ENCODE measurements around the gene ANKLE2.
A peak's percentile ranks its signal among the peaks of the same experiment; 100 is the strongest.
"Not testable (repeated sequence)": the region's sequence is repeated elsewhere in the genome, so short reads cannot be mapped to it uniquely, and the experiment has no call there.

Gene ANKLE2

DNA sequence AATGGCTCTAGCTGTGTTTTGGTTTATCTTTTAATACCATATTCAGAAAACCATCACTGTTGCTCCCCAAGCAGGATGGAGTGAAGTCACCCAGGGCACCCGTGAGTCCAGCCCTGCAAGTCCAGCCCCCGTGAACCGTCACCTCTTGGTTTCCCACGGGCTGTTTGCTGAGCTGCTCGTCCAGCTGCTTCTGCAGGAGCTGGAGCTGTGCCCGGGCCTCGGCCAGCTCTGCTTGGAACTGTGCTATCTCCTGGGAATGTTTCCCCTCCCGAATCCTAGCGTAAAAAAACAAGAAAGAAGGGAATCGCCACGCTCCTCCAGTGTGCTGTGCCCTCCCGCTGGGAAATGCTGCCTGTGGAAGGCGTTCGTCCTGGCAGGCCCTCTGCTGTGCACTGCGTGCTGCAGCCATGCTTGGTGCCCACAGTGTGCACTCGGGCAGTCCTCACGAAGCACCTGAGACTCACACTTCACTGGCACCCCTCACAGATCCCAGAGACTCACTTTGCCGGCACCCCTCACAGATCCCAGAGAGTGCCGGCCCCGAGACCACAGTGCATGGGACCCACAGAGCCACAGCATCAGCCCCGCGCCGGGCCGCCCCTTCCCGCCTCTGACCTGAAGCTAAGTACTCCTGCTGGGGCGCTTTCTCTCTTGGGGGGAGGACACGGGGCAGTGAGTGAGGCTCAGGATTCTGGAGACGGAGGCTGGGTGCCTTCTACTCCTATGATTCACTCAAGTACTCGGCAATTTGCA is 15.4 kb upstream of the ANKLE2 start:
- no peak for DNase-seq

DNA sequence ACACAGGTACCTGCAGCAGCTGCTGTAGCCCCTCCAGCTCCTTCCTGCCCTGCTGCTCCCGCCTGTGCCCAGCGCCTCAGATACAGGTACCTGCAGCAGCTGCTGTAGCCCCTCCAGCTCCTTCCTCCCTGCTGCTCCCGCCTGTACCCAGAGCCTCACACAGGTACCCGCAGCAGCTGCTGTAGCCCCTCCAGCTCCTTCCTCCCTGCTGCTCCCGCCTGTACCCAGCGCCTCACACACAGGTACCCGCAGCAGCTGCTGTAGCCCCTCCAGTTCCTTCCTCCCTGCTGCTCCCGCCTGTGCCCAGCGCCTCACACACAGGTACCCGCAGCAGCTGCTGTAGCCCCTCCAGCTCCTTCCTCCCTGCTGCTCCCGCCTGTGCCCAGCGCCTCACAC is 14.6 kb upstream of the ANKLE2 start:
- DNase-seq = not testable (repeated sequence)

DNA sequence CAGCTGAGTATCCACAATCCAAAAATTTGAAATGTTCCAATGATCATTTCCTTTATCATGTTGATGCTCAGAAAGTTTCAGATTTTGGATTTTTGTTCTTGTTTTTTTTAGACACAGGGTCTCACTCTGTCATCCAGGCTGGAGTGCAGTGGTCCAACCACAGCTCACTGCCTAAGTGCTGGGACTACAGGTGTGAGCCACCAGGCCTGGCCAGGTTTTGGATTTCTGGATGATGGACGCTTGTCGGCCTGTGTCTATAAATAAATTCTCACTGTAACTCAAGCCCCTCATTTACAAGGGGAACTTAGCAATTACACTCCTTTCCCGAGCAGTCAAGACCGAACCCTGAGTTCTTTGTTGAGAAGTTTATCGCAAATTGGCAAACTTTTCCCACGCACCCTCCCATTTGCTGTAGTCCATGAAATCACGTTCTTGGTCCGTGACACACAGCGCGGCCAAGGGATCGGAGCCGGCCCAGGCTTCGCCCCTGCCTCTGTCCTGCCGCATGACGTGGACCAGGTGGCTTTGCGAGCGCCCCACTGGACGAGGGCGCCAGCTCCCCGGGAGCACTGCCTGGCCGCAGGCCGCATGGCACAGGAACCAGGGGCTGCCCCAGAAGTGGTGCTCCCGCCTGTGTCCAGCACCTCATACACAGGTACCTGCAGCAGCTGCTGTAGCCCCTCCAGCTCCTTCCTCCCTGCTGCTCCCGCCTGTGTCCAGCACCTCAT is 14.0 kb upstream of the ANKLE2 start:
- DNase-seq = no peak

DNA sequence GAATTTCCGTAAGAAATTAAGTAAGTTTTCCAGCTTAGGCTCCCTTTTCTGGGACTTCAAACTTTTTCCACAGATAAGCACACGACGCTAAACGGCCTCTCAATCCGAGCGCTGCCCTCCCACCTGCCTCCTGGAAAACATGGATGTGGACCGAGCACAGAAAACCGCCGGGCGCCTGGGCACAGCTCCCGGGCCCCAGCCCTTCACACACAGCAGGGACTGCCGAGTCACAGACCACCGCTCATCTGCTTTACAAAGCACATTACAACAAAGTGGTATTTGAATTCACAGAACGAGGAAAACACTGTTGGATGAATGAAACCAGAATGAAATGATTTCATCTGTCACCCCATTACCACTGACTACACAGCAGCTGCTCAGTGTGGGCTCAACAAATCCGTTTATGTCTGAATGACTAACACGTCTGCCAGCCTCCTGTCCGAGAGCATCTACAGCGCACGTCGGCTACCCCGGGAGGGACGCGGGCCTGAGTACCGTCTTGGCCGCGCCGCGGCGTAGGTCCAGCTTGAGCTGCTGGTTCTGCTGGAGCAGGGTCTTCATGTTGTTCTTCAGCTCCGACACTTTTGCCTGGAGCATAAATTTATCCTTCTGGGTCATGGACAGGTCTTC is 13.1 kb upstream of the ANKLE2 start:
- no peak for DNase-seq

DNA sequence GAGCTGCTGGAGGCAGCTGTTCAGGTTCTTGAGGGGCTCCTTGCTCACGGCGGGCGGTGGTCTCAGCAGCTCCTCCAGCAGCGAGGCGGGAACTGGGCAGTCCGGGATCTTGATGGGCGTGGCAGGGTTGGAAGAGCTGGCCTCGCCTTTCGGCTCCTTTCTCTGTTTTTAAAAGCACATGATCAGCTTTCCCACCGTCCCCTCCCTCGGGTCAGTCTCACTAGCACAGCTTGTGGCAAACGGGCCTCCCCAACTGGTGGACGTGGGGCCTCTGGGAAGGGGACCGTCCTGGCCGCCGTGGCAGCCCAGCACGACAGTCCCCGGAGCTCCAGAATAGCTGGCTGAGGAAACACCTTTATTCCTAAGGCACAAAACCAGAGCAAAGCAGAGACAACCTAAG is 12.5 kb upstream of the ANKLE2 start:
- no peak for DNase-seq

DNA sequence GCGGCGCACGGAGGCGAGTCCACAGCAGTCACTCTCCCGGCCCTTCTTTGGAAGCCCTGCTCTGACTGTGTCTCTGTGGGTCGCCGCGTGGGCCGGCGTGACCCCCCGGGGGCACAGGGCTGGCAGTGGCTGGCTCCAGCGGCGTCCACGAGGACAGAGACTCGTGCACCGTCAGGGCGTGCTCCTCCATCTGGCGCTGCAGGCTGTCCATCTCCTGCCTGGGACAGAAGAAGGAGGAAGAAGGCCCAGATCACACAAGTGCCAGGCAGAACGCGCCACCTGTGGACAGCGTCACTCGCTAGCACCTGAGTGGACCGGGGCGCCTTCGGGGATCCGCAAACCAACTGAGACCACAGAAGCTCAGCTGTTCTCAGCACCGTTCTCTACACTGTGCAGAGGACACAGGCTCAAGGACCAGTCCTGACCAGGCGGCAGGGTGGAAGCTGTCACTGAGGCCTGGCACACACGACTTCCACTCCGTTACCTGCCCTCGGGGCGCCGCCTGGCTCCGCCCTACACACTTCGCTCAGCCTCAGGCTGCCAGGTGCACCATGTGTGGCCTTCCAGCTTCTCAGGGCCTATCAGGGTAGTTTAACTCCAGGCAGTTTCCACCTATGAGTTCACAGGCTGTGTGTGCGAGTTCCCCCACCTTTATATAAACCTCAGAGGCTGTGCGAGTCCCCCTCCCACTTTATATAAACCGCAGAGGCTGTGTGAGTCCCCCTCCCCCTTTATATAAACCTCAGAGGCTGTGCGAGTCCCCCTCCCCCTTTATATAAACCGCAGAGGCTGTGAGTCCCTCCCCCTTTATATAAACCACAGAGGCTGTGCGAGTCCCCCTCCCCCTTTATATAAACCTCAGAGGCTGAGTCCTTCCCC is 11.7 kb upstream of the ANKLE2 start:
- DNase-seq = no peak

DNA sequence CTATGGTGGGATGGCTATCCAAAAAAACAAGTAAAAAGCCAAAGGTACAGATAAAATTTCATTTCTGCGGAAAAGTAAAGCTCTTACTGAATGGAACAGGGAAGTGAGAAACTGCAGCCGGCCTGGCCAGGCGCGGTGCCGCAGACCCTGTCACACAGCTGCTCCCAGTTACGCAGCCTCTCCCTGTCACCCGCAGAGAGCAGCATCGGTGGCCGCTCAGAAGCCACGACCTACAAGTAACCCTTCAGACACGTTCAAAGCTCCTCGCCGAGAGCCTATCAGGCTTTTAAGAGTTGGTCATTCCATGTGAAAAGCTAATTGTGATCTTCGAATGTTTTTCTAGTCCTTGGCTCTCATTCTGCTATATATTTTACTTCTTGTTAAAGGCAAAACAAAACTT is 11.0 kb upstream of the ANKLE2 start:
- DNase-seq = no peak

DNA sequence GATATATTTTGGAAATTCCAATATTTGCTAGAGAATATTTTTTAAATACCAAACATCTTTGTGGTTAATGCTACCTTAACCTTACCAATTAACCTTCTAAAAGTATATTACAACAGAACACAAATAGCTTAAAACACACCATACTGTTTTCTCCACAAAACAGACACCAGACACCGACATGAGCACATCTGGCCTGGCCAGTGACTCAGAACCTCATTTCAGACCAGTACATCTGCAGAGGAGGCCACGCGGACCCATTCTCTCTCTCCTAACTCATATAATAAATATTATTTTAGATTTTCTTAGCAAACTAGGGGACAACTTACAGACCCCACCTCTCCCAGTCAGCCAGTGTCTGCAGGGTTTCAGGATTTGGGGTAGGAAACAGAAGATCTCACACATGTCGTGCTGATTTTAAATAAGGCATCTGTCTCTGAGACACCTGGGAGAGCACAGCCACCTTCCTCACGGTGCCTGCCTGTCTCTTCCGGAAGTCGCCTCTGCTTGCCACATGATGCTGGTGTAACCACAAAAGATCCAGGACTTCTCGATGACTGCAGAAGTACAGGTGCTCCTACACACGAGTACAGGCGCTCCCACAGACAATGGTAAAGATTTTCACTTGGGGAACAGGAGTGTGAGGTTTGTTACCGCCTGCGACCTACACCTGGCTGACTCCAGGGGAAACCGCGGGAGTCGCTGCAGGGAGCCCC is 9.7 kb upstream of the ANKLE2 start:
- peak; percentile 74 for DNase-seq

DNA sequence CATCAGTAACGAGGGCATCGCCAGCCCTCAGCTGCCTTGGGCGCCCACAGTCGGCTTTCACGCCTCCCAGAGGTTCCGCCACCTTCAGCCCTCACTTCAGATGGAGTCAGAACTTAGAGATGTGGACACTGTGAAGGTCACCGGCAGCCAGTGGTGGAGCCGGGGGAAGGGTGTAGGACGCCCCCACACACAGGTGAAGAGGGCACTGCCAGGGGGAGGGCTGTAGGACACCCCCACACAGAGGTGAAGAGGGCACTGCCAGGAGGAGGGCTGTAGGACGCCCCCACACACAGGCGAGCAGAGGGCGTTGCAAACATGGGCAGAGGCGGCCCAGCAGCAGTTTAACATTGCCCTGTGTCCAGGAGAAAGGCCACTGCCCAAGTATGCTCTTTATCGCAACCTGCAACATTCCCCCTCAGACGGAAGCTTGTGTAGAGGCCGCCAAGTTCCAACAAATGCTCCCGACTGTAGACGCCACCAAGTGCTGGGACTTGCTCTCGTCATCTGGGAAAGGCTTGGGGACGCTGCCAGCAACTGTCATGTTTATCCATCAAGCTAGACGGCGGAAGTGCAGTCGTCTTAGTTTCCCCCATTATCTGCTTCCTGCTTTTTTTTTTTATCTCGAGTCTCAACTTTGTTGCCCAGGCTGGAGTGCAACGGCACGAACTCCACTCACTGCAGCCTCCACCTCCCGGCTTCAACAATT is 4.9 kb upstream of the ANKLE2 start:
- no peak for DNase-seq

DNA sequence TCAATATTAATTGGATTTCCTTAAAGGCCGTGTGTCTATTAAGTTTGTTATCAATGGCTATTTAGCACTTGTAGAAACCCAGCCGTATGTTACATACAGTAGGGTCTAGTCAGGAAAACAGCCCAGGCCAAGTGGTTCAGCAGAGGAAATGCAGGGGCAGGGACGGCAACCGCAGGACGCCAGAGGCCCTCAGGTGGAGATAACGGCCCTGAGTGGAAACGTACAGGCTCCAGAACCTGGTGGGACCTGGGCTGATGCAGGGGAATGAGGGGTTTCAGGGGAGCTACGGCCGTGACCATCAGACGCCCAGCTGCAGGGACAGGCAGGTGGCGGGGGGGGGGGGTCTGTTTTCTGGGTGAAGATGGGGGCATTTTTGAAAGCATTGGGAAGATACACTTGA is 3.7 kb upstream of the ANKLE2 start:
- DNase-seq = no peak

DNA sequence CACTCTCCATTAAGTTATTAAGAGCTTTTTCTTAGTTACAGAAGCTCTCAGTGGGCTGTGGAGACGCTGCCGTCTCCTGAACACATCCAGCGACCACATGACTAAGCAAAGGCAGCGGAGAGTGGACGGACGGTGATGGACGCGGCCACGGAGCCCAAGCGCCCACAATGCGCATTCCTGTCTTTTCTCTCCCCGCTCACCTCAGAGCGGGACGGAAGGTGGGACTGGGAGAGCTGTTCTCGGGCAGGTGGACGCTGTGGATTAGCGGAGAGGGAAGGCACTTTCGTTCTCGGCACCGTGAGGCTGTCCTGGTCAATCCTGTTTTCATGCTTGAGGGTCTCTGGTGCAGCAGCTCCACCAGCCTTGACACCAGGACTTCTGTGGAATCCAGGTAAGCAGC is 2.6 kb upstream of the ANKLE2 start:
- DNase-seq = no peak

DNA sequence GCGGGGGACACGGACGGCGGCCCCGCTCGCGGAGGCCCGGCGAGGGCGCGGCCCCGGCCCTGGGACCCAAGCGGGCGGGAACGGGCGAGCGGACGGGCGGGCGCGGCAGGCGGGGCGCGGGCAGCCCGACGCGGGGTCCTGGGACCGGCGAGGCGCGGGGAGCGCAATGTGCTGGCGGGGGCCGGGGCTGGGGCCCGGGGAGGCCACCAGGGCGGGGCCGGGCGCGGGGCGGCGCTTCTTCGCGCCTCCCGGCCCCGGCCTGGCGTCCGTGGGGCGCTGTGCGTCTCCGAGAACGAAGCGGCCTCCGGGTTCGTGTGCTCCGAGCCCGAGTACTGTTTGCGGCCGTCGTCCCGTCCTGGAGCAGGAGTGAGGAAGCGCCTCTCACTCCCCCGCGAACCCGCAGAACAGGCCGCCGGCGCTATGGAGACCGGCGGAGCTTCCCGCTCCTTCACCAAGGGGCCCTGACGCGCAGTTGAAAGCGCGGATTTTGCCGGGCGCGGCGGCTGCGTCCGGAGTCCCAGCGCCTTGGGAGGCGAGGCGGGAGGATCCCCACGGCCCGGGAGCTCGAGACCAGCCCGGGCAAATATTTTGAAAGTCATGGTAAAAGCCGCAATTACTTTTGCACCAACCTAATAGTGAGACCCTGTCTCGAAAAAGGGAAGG is 420 bp upstream of the ANKLE2 start:
- DNase-seq = peak; percentile 95

DNA sequence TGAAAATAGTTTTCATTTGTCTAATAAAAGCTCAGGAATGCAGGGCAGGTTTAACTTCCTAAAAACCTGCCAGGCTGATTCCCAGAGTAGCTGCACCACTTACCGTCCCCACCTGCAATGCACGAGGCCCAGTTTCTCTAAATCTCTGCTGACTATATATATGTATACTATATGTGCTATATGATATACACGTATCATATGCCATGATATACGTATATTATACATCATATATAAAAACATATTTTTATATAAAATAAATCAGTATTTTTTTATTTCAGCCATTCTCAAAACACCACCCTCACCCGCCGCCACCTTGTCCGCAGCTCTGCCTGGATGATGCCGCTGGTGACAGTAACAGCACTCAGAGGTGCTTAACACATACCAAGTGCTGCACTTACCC is 2.3 kb downstream of the ANKLE2 start:
- no peak for DNase-seq

DNA sequence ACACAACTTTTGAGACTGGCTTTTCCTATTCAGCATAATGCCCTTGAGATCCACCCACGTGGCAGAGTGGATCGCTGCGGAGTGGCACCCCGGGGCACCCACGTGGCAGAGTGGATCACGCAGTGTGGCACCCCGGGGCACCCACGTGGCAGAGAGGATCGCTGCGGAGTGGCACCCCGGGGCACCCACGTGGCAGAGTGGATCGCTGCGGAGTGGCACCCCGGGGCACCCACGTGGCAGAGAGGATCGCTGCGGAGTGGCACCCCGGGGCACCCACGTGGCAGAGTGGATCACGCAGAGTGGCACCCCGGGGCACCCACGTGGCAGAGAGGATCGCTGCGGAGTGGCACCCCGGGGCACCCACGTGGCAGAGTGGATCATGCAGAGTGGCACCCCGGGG is 2.8 kb downstream of the ANKLE2 start:
- DNase-seq = not testable (repeated sequence)

DNA sequence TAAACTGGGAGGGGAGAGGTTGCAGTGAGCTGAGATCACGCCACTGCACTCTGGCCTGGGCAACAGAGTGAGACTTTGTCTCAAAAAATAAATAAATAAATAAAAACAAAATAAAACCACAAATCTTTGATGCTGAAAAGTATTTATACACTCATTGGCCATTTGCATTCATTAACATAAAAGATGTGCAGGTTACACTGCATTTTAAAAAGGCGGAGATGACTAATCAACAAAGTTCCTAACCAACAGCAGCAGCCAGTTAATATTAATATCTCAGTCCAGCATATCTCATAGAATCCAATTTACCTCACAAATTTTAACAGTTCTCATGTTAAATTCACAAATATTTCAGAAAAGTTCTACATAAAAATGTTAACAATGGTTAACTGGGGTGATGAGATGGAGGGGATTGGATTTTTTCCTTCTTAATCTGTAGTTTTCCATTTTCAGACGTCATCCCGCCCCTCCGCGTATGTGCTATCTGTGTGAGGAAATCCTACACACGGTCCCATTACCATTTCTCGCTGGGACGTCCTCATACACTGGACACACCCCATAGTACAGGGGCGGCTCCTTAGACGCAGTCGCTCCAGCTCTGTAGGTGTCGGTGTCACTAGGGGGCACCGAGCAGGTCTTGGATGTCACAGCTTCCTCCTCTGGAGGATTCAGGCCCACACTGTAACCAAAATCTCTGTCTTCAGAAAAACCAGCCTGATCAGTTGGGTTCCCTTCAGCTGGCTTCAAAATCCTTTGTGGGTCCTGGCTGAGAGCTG is 7.3 kb downstream of the ANKLE2 start:
- no peak for DNase-seq

DNA sequence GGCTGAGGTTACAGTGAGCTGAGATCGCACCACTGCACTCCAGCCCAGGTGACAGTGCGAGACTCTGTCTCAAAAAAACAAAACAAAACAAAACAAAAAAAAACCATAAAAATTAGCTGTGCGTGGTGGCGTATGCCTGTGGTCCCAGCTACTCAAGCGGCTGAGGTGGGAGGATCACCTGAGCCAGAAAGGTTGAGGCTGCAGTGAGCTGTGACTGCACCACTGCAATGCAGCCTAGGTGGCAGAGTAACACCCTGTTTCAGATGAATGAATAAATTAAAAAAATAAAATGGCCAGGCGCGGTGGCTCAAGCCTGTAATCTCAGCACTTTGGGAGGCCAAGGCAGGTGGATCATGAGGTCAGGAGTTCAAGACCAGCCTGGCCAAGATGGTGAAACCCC is 8.0 kb downstream of the ANKLE2 start:
- not testable (repeated sequence) for DNase-seq

DNA sequence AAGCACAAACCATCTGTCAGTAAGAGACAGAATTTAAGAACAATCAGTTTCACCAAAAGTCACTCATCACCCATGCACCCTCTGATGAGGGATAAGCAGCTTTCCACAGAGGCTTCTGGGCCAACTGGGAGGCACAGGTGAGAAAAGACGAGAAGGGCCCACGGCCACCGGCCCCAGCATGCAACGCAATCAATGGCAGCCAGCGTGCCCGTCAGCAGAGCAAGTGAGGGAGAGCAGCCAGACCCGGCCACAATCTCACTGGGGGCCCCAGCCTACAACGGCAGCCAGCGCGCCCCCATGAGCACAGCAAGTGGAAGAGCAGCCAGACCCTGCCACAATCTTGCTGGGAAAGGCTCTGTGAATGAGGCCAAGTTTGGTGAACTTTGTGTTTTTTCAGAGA is 13.3 kb downstream of the ANKLE2 start:
- DNase-seq = no peak

DNA sequence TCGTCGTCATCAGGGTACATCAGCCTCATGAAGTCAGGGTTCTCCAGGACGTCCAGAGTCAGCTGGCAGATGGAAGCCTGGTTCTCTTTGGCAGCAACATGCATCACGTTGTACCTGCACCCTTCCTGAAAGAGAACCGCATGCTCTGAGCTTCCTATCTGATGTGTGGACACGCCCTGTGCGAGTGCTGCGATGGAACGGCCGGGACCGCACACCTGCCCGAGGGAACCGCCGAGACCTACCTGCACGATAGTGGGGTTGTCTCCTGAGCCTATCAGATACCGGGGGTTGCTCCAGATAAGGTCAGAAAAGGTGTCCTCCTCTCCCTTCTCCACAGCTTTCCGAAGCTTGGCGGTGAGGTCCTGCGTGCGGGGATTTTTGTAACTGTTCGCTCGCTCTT is 13.7 kb downstream of the ANKLE2 start:
- DNase-seq = no peak

DNA sequence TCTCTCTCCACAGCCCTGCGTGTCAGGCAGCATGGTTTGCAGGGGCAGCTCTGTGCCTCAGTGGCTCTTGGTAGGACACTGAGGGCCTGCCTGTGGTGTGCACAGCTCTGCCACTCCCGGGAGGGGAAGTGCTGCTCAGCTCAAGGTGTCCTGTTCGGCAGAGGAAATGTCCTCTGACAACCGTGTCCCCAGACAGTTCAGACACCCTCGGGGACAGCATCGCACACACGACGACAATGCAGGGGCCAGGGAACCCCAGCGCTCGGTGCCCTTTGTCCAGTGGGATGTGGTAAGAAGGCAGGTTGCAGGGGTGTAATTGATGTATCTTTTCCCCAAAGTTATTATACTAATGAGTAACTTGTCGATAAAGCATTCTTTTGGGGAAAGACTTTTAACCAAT is 14.2 kb downstream of the ANKLE2 start:
- no peak for DNase-seq

DNA sequence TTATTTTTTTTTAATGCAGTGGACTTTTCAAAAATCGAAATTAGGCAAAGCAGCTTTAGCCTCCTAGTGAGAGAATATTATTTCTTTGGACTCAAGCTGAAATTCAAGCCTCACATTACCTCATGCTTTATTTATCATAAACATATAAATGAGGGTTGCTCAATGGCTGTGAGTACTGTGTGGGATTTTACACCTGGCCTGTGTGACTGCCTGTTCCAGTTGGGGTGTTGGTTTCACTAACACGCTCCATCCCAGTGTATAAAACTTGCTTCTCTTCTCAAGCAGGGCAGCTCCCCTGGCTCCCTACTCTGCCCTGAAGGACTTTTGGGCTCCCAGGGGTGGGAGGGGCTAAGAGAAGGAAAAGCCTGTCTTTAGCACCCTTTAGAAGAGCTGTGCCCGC is 15.0 kb downstream of the ANKLE2 start:
- DNase-seq = no peak

DNA sequence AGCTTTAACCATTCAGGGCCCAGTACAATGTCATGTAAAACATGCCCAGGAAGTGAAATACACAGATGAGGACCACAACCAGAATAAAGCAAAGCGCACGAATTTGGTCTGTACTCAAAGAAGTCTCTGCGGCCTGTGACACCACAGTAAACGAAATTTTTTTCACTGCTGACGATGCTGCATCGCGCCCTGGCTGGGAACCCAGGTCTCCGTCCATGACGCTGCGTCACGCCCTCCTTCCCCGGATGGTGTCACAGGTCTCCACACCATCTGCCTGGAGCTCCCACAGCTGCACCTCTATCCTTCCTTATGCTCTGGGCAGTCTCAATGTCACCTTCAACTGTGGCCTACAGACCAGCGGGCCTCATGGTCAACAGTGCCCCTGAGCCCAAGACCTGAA is 17.8 kb downstream of the ANKLE2 start:
- DNase-seq = no peak
